IMR-90 (cell line): ENCODE data around the gene BLNK.

Experiments
- CTCF ChIP-seq: conservative IDR thresholded peaks from 2 replicates; pipeline ENCODE4 v1.5.1; 2012; ENCODE audit warnings: mild to moderate bottlenecking, low read depth, low read length, improper control_type of control experiment
- POLR2A ChIP-seq: IDR thresholded peaks from 2 replicates; pipeline ENCODE4 v1.6.1; 2012; ENCODE audit warnings: mild to moderate bottlenecking, low read depth, low read length
- SMC3 ChIP-seq: fragments of 150-350 bp; IDR thresholded peaks from 2 replicates; pipeline ENCODE4 v1.6.1; 2016; ENCODE audit warnings: low read depth, mild to moderate bottlenecking, antibody characterized with exemption, low read length, moderate library complexity

GRCh38 chr10:96264938-96265337 is 6.4 kb downstream of the BLNK start:
- no peak for TF ChIP-seq CTCF
- no peak for TF ChIP-seq SMC3
- no peak for TF ChIP-seq POLR2A
